ENCODE measurements around the gene HOXA5. TPM values are rescaled to one million over a fixed set of nuclear protein-coding genes. Genes with fewer than 3 reads are reported as not detected.

The HOXA5 gene
- total and polyA plus RNA-seq, 8 donors: 0.24 to 1.4 (median 0.81) TPM; not detected in 1

- H3K27ac ChIP-seq: no peak overlapping the region
- no peak for FAIRE-seq
- peaks cover 0 to 7% (median 0%) of the 10 kb centered on the region in 3 donors for H3K4me1 ChIP-seq
- H3K4me3 ChIP-seq: no peak overlapping the region
- no peak for ATAC-seq
- no peaks in the 10 kb centered on the region for H3K36me3 ChIP-seq
- intact Hi-C loops (cut with DNase I): no loop called here
- H3K27me3 ChIP-seq: peaks cover 17 to 89% (median 44%) of the 10 kb centered on the region in 4 donors
- H3K9me3 ChIP-seq: no peaks in the 10 kb centered on the region
- TF ChIP-seq CTCF (IDR thresholded peaks at IDR 0.05): no peak
- 16 to 19% methylated on average over 11 of the region's 11 CpGs for WGBS, 2 donors
- no peak for DNase-seq
Observed at GRCh38 chr7:27170426-27171324, 27.2 kb upstream of the HOXA5 start.

- no peak for TF ChIP-seq CTCF (IDR thresholded peaks at IDR 0.05)
- intact Hi-C loops (cut with DNase I): no loop called here
- ATAC-seq (no peak), DNase-seq (peak in 3 of 6 donors; percentile 10 to 59 (median 59)), FAIRE-seq (no peak)
- Histone ChIP-seq H3K9me3 (no peaks in the 10 kb centered on the region), H3K4me1 (peaks cover 0 to 7% (median 0%) of the 10 kb centered on the region in 3 donors), H3K27me3 (peaks cover 17 to 94% (median 48%) of the 10 kb centered on the region in 4 donors), H3K36me3 (no peaks in the 10 kb centered on the region), H3K27ac (no peak overlapping the region), H3K4me3 (no peak overlapping the region)
- 6 to 8% methylated on average over 27 to 46 of the region's 46 CpGs for WGBS, 2 donors
Observed at GRCh38 chr7:27169658-27170425, 26.4 kb upstream of the HOXA5 start.

- intact Hi-C loops (cut with DNase I): no loop called here
- H3K4me1 ChIP-seq: peaks cover 0 to 9% (median 0%) of the 10 kb centered on the region in 3 donors
- no peak overlapping the region for H3K27ac ChIP-seq
- no peak for ATAC-seq
- no peaks in the 10 kb centered on the region for H3K9me3 ChIP-seq
- H3K4me3 ChIP-seq: no peak overlapping the region
- DNase-seq: peak in 3 of 6 donors; percentile 3 to 61 (median 59)
- no peak for TF ChIP-seq CTCF (IDR thresholded peaks at IDR 0.05)
- WGBS, 2 donors: 17 to 18% methylated on average over 25 of the region's 25 CpGs
- H3K27me3 ChIP-seq: peaks cover 19 to 95% (median 48%) of the 10 kb centered on the region in 4 donors
- H3K36me3 ChIP-seq: no peaks in the 10 kb centered on the region
- no peak for FAIRE-seq
Observed at GRCh38 chr7:27168265-27168947, 24.9 kb upstream of the HOXA5 start.

- TF ChIP-seq CTCF (IDR thresholded peaks at IDR 0.05): no peak
- no peak for FAIRE-seq
Observed at GRCh38 chr7:27167916-27168264, 24.4 kb upstream of the HOXA5 start.

More at GRCh38 chr7:27167916-27168264, 24.4 kb upstream of the HOXA5 start:
- no peak for ATAC-seq
- no peak overlapping the region for H3K4me3 ChIP-seq
- H3K27ac ChIP-seq: no peak overlapping the region
- DNase-seq: peak in 2 of 6 donors; percentile 3 to 7
- 15 to 24% methylated on average over 4 of the region's 4 CpGs for whole genome bisulfite sequencing, 2 donors
- H3K4me1 ChIP-seq: peaks cover 0 to 5% (median 0%) of the 10 kb centered on the region in 3 donors
- H3K27me3 ChIP-seq: peaks cover 19 to 89% (median 46%) of the 10 kb centered on the region in 4 donors
- no peaks in the 10 kb centered on the region for H3K9me3 ChIP-seq
- H3K36me3 ChIP-seq: no peaks in the 10 kb centered on the region
- intact Hi-C loops (cut with DNase I): no loop called here
